ENCODE measurements around the gene CSPG4. TPM values are rescaled to one million over a fixed set of nuclear protein-coding genes. Genes with fewer than 3 reads are reported as not detected.

CSPG4 gene
- total and polyA plus RNA-seq, 2 of the 8 experiments (the other 6 are each of a cell fraction or from before 2014, with no cell fraction given): 1.4 to 3.0 TPM

GRCh38 chr15:75647370-75648155 is 65.1 kb downstream of the CSPG4 start, which contains the start of gene SNX33 (continued):
- no peak for TF ChIP-seq POU5F1 (IDR thresholded peaks at IDR 0.05; ENCODE audit: low read depth, low read length)
- TF ChIP-seq CREB1 (IDR thresholded peaks at IDR 0.05): peak; percentile 34; the same call in 1 of the 2 replicates
- 0 out of 2 replicates have a peak, but pooled peaks have one; percentile 32 for TF ChIP-seq BACH1 (IDR thresholded peaks at IDR 0.05; ENCODE audit: low read length)
- no peak for TF ChIP-seq HDAC6 (IDR thresholded peaks at IDR 0.05; ENCODE audit: low read depth, low read length)
- TF ChIP-seq RXRA (IDR thresholded peaks at IDR 0.05; ENCODE audit: insufficient read depth, low read depth, low read length): no peak
- TF ChIP-seq MAFK (IDR thresholded peaks at IDR 0.05; ENCODE audit: low read depth, low read length): no peak
- peak; percentile 68; the same call in 1 of the 2 replicates for TF ChIP-seq PHF8 (conservative IDR thresholded peaks at IDR 0.05; ENCODE audit: low read depth, low read length)
- TF ChIP-seq SIX5 (IDR thresholded peaks at IDR 0.05; ENCODE audit: low read depth, low read length): no peak
- peak; percentile 5 for TF ChIP-seq EZH2 (IDR thresholded peaks at IDR 0.05; ENCODE audit: low read depth, low read length, severe bottlenecking)
- no peak for TF ChIP-seq ZNF274 (IDR thresholded peaks at IDR 0.05; ENCODE audit: borderline replicate concordance, extremely low read depth, low read length)
- TF ChIP-seq CTCF (IDR thresholded peaks at IDR 0.05; ENCODE audit: control extremely low read depth in 1 of 3, insufficient read depth in 1 of 3, low read depth in 1 of 3, low read length in 3 of 3): peak; percentile 36 to 57 (median 44)
- TF ChIP-seq CEBPB (IDR thresholded peaks at IDR 0.05; ENCODE audit: low read depth, low read length): no peak
- TF ChIP-seq USF2 (IDR thresholded peaks at IDR 0.05; ENCODE audit: low read length): no peak
- TF ChIP-seq EGR1 (IDR thresholded peaks at IDR 0.05; ENCODE audit: borderline replicate concordance, low read depth, low read length): peak; percentile 61; the same call in 1 of the 2 replicates
- TF ChIP-seq ATF3 (IDR thresholded peaks at IDR 0.05; ENCODE audit: insufficient read depth, low read depth, low read length): no peak
- TF ChIP-seq CBX5 (IDR thresholded peaks at IDR 0.05; ENCODE audit: low read depth, low read length): no peak
- no peak for TF ChIP-seq SIRT6 (IDR thresholded peaks at IDR 0.05; ENCODE audit: low read length)
- TF ChIP-seq SP2 (IDR thresholded peaks at IDR 0.05; ENCODE audit: low read length): no peak
- no peak for TF ChIP-seq RNF2 (IDR thresholded peaks at IDR 0.05; ENCODE audit: borderline replicate concordance, low read depth, low read length, missing control alignments, poor library complexity, severe bottlenecking)
- TF ChIP-seq MAX (IDR thresholded peaks at IDR 0.05): no peak

Data from H1 (cell line).